HG03354 (cell line): ENCODE measurements around the gene DNAH14.
"Not testable (repeated sequence)": the region's sequence is repeated elsewhere in the genome, so short reads cannot be mapped to it uniquely, and the experiment has no call there.

Experiments
- ATAC-seq: cut with Tn5 transposase; IDR thresholded peaks from one replicate; pipeline ENCODE4 v1.9.1; 2021; ENCODE audit warnings: mild to moderate bottlenecking; ENCODE audit not compliant: unreplicated experiment, poor library complexity, severe bottlenecking

DNAH14 gene

DNA sequence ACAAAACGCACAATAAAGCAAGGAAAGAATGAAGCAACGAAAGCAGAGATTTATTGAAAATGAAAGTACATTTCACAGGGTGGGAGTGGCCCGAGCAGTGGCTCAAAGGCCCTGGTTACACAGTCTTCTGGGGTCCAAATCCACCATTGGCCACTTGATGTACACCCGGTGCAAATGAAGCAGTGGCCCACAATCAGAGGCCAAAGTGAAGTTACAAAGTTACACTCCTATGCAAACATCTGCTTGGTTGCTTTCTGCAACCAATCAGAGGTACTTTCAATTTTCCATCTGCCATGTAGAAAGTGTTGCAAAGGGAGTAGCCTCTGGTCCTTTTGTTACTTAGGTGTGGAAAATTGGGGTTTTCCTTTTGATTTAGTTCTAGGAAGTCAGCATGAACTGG lies 10.0 kb upstream of the DNAH14 start:
- no peak for ATAC-seq

DNA sequence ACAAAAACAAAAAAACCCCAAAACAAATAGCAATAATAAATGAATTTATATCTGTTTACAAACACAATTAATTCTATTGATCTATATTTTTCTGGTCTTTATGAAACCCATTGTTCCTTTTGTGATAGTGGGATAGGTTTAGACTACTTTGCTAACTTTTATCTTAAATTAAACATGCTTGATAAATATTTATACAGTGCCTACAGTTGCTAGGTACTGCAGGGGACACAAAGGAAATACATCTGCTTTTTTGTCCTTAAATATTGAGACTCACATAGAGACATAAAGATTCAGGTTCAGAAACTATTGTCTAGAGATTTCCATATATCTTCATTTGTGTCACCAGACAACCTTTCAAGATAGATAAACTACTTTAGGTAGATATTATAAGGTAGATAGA lies 8.5 kb upstream of the DNAH14 start:
- ATAC-seq: no peak

DNA sequence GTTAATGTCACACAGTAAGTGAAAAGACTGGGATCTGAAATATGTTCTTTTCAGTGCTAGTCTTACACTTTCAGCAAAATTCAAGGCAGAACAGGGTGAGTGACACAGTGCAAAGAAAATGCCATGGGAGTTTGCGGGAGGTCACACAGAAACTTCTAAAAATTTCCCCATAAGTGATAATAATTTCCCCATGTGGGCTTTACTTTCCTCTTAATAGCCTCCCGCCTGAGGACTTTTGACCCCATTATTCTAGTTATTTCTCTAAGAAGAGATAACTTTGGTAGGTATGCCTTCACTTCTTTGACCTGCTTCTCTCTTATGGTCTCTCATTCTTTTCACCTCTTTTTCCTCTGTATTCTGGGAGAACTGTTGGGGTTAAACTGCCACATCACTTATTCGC lies 8.1 kb upstream of the DNAH14 start:
- ATAC-seq: no peak

DNA sequence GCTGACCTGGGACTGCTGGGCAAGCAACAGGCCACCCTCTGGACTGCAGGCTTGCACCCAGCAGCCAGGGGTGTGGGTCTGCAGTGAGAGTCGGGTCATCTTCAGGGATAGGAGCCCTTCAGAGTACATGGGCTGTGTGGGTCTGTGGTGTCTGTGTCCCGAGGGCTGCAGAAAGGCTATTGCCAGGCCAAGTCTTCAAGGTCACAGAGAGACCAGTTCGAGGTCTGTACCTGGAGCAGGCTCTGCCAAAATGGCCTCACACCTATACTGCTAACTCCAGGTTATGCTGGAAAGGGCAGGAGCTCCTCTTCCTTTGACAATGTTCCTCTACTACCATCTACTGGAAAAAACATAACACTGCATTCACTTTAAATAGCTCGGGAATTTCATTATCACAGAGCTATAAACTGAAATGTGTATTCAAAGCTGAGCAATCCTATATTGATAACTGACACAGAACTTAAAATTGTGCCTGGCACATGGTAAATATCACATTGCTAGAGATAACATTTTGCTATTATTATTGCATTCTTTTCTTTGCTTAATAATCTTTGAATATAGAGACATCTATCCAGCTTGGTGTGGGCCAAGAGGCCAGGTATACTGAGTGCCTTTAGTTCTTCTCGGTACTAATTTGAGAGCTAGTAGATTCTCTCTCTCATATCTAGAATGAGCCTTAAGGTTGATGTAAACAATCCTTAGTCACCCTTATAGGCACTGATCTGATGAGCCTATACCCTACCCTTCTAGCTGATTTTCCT lies 6.9 kb upstream of the DNAH14 start:
- ATAC-seq: peak; percentile 79

DNA sequence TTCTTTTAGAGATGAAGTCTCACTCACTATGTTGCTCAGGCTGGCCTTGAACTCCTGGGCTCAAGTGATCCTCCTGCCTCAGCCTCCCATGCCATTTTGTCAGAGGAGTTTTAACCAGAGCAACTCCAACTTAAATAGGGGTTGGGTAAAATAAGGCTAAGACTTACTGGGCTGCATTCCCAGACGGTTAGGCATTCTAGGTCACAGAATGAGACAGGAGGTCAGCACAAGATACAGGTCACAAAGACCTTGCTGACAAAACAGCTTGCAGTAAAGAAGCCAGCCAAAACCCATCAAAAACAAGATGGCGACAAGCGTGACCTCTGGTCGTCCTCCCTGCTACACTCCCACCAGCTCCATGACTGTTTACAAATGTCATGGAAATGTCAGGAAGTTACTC lies 5.7 kb upstream of the DNAH14 start:
- no peak for ATAC-seq

DNA sequence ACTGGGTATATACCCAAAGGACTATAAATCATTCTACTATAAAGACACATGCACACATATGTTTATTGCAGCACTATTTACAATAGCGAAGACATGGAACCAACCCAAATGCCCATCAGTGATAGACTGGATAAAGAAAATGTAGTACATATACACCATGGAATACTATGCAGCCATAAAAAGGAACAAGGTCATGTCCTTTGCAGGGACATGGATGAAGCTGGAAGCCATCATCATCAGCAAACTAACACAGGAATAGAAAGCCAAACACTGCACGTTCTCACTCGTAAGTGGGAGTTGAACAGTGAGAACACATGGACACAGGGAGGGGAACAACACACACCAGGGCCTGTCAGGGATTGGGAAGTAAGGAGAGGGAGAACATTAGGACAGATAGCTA lies 1.8 kb upstream of the DNAH14 start:
- ATAC-seq: not testable (repeated sequence)

DNA sequence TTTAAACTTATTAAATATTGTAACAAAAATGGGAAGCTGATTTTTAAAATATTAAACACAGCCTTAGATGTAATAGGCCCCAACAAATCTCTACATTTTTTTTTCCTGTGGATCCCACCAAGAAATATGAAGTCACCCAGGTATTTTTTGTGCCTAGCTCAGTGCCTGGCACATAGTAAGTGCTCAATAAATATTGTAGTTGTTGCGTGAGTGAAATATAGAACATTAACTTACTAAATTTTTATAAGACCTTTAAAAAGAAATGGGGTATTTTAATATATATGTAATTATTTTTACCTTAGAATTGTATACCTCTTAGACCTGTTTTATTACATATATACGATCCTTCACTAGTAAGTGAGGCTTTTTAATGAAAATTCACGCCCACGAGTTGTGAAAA lies 569 bp upstream of the DNAH14 start:
- no peak for ATAC-seq

DNA sequence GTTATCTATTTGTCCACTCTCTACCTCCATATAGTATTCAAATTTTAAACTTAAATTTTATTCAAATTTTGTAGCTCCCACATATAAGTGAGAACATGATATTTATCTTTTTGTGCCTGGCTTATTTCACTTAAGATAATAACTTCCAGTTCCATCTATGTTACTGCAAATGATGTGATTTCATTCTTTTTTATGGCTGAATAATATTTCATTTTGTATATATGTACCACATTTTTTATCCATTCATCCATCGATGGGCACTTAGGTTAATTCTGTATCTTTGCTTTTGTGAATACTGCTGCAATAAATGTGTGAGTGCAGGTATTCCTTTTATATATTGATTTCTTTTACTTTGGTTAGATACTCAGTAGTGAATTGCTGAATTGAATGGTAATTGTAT lies 2.1 kb downstream of the DNAH14 start:
- no peak for ATAC-seq

DNA sequence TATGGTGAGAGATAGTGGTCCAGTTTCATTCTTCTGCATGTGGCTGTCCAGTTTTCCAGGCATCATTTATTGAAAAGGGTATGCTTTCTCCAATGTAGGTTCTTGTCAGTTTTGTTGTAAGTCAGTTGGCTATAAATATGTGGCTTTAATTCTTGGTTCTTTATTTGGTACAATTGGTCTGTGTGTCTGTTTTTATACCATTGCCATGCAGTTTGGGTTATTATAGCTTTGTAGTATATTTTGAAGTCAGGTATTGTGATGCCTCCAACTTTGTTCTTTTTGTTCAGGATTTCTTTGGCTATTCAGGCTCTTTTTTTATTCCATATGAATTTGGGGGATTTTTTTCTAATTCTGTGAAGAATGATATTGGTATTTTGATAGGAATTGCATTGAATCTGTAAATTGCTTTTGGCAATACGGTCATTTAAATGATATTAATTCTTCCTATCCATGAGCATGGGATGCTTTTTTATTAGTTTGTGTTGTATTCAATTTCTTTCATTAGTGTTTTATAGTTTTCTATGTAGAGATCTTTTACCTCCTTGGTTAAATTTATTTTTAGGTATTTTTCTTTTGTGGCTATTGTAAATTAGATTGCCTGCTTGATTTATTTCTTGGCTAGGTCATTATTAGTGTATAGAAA lies 3.3 kb downstream of the DNAH14 start:
- ATAC-seq: no peak

DNA sequence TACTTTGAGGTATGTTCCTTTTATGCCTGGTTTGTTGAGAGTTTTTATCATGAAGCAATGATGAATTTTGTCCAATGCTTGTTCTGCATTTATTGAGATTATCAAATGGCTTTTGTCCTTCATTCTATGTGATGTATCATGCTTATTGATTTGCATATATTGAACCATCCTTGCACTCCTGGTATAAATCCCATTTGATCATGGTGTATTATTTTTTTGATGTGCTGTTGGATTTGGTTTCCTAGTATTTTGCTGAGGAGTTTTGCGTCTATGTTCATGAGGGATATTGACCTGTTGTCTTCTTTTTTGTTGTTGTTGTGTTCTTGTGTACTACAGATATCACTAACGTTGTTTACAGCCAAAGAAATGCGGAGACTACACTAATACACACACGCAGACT lies 4.1 kb downstream of the DNAH14 start:
- no peak for ATAC-seq

DNA sequence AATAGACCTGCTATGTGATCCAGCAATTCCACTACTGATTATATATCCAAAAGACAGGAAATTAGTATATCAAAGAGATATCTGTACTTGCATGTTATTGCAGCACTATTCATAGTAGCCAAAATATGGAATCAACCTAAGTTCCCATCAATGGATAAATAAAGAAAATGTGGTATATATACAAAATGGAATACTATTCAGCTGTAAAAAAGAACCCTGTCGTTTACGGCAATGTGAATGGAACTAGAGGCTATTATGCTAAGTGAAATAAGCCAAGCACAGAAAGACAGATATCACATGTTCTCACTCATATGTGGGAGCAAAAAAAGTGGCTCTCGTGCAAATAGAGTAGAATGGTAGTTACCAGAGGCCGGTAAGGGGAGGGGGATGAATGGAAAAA lies 9.2 kb downstream of the DNAH14 start:
- ATAC-seq: no peak

DNA sequence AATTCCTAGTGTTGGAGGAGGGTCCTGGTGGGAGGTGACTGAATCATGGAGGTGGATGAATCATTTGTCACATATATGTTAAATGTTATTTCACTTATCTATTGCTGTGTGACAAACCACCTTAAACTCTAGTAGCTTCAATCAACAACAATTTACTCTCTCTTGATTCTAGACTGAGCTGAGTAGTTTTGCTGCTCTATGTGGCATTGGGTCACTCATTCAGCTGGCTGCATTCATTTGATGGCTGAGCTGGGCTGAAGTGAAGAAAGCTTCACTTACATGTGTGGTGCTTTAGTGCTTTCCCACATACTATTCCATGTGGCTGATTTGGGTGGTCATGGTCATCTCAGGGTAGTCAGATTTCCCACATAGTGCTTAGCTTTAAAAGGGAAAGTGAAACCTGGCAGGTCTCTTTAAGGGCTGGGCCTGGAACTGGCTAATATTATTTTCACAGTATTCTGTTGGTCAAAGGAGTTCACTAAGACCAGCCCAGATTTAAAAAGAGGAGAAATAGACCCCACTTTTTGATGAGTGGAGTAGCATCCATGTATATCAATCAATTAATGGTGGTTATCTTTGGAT lies 10.5 kb downstream of the DNAH14 start:
- ATAC-seq: no peak

DNA sequence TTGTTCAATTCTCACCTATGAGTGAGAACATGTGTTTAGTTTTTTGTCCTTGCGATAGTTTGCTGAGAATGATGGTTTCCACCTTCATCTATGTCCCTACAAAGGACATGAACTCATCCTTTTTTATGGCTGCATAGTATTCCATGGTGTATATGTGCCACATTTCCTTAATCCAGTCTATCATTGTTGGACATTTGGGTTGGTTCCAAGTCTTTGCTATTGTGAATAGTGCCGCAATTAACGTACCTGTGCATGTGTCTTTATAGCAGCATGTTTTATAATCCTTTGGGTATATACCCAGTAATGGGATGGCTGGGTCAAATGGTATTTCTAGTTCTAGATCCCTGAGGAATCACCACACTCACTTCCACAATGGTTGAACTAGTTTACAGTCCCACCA lies 11.3 kb downstream of the DNAH14 start:
- ATAC-seq: not testable (repeated sequence)

DNA sequence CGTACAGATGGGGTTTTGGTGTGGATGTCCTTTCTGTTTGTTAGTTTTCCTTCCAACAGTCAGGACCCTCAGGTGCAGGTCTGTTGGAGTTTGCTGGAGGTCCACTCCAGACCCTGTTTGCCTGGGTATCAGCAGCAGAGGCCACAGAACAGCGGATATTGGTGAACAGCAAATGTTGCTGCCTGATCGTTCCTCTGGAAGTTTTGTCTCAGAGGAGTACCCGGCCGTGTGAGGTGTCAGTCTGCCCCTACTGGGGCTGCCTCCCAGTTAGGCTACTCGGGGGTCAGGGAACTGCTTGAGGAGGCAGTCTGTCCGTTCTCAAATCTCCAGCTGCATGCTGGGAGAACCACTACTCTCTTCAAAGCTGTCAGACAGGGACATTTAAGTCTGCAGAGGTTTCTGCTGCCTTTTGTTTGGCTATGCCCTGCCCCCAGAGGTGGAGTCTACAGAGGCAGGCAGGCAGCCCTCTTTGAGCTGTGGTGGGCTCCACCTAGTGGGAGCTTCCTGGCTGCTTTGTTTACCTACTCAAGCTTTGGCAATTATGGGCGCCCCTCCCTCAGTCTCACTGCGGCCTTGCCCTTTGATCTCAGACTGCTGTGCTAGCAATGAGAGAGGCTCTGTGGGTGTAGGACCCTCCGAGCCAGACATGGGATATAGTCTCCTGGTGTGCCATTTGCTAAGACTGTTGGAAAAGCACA lies 16.3 kb downstream of the DNAH14 start:
- not testable (repeated sequence) for ATAC-seq

DNA sequence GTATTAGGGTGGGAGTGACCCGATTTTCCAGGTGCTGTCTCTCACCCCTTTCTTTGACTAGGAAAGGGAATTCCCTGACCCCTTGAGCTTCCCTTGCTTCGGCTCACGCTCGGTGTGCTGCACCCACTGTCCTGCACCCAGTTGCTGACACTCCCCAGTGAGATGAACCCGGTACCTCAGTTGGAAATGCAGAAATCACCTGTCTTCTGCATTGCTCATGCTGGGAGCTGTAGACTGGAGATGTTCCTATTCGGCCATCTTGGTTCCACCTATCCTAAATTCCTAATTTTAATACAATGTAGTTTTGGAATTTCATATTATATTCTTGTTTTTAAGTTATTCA lies 16.8 kb downstream of the DNAH14 start:
- not testable (repeated sequence) for ATAC-seq

DNA sequence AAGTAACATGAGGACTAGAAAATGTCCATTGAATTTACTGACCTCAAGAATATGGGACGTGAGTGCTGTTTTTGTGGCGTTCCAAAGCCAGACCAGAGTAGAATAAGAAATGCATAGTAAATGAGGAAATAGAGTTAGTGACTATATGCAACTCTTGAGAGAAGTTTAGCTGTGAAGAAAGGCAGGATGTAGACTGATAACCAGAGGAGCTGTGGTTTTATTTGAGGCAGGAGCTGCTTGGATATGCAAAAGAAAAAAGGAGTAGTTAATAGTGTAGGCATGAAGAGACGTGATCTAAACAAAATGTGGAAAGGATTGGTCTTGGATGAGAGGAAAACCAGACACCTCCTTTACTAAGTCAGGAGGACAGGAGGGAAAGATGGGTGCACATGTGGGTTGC lies 28.2 kb downstream of the DNAH14 start:
- no peak for ATAC-seq

DNA sequence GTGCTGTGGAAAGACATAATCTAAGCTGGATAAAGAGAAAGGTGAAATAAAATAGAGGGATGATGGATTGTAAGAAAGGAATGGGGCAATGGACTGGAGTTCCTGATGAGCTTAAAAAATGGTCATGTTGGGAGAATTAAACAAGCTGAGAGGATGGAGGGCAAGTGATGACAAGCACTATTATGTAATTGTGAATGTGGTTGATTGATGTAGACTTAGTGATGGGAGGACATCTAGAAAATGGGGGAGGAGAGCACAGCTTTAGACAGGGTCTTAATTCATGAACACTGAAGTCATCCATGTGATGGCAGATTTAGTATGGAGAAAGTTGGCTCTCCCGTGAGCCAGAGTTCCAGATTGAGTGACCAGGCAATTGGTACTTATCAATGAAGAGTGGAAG lies 29.0 kb downstream of the DNAH14 start:
- no peak for ATAC-seq

DNA sequence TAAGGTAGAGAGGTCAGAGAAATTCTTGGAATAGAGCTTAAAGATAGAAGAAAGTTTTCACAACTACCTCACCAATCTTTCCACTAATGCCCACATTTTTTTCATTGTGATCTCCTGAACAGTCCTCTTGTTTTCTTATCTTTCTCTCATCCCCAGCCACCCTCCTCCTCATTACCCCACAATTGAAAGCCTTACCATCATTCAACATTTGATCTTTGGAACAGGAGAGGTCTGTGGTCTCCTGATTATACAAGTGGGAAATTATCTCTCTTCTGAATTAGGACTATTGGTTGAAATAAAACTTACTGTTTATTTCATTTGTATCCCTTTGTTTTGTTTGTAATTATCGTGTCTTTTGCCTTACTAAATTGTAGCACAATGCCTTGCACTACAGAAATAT lies 29.6 kb downstream of the DNAH14 start:
- no peak for ATAC-seq

DNA sequence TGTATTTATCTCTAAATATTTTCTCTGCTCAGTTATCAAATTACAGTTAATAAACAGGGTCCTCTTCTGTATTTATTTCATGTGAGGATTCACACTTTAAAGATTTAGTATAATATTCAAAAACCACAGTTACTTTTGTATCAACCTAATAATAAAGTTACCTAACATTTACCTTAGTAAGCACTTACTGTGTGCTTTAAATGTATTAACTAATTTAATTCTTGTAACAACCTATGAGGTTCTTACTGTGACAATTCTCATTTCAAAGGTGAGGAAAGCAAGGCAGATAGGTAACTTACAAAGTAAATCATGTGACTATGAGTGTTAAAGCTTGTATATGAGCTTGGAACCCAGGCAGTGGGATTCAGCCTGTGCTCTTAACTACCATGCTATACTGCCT lies 30.2 kb downstream of the DNAH14 start:
- ATAC-seq: no peak

DNA sequence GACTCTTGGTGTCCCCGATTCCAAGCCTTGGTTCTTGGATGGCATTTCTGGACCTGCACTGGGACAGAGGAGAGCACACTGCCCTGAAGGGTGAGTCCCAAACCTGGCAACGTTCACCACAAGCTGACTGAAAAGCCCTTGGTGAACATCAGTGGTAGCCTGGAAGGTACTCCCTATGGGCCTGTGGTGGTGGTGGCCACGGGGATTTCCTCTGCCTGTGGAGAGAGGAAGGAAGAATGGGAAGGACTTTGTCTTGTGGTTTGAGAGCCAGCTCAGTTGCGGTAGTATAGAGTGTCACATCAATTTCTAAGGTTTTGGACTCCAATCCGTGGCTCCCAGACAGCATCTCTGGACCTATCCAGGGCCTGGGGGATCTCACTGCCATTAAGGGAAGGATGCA lies 50.7 kb downstream of the DNAH14 start:
- no peak for ATAC-seq

DNA sequence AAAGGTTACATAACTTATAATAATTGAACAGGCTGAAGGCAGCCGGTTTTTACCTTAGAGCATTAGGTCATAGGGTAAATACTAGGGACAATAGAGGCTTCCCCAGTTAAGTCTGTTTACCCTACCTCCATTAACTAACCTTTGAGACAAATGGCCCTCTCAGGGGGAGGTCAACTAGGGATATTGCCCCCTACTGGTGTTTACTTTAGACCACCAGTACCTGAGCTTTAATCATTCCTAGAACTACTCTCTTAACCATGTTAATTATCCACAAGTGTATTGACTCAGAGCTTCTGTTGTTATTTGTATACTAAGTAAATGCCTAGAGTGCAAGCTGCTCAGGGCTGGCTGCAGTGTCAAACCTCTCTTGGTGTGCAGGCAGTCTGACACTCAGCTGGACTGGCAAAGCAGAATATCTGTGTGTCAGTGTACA lies 52.5 kb downstream of the DNAH14 start:
- ATAC-seq: not testable (repeated sequence)
